ENCODE results near the gene ORMDL3. TPM values are rescaled to one million over a fixed set of nuclear protein-coding genes. Genes with fewer than 3 reads are reported as not detected.
A peak's percentile ranks its signal among the peaks of the same experiment; 100 is the strongest.

ORMDL3 gene, protein sequence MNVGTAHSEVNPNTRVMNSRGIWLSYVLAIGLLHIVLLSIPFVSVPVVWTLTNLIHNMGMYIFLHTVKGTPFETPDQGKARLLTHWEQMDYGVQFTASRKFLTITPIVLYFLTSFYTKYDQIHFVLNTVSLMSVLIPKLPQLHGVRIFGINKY
- 42.7 TPM for total RNA-seq

DNA sequence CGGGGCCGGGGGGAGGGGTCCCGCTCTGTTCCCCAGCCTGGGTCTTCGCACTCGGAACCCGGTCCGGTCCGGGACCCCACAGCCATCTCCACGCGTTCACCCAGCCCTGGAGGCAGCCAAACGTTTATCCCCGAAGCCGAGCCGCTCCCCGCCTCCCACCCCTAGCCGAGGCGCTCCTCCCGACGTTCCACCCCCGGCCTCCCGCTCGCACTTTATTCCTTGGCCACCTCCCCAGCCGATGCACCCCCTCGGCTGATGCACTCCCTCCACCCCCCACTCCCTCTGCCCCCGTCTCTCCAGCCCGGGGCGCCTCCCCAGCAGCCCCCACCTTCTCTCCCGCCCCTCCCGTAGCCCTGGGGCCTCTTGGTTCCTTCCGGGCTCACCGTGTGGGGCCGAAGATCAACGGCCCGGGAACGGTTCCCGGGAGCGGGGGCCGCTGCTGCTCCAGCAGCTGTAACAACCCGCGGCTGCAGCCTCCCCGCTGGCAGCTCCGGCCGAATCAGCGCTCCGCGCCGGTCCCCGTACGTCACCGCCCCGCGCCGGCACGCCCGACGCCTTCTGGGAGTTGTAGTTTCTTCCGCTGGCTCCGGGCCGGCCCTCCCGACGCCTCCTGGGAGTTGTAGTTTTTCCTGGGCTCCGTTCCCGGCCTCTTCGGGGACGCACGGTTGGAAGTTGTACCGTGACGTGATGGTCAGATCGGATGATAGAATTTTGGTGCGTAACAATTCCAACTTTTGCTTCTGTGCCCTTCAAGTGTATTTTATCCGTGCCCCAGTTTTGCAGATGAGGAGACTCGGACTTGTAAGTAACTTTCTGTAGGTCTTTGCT lies at the start of gene ORMDL3, which contains the start of gene LRRC3C:
ORMDL3 (minus strand) TSS at position 501 of the 828 bp plus-strand sequence. CDS start 3,398 bp downstream, outside the sequence.
LRRC3C (plus strand) TSS at position 632 of the 828 bp plus-strand sequence. CDS start 13,792 bp downstream, outside the sequence.
- peaks cover 0 to 15% of the 10 kb centered on the region in 2 donors for H3K36me3 ChIP-seq
- H3K27ac ChIP-seq: peak within 1 kb of the TSS; percentile 92
- H3K27me3 ChIP-seq: no peaks in the 10 kb centered on the region
- H3K9me3 ChIP-seq: no peaks in the 10 kb centered on the region
- intact Hi-C loops (cut with DNase I): no loop called here
- peaks cover 47% of the 10 kb centered on the region for H3K4me1 ChIP-seq
- H3K4me3 ChIP-seq: peak within 1 kb of the TSS; percentile 89 to 91
- TF ChIP-seq, protein P1, sequence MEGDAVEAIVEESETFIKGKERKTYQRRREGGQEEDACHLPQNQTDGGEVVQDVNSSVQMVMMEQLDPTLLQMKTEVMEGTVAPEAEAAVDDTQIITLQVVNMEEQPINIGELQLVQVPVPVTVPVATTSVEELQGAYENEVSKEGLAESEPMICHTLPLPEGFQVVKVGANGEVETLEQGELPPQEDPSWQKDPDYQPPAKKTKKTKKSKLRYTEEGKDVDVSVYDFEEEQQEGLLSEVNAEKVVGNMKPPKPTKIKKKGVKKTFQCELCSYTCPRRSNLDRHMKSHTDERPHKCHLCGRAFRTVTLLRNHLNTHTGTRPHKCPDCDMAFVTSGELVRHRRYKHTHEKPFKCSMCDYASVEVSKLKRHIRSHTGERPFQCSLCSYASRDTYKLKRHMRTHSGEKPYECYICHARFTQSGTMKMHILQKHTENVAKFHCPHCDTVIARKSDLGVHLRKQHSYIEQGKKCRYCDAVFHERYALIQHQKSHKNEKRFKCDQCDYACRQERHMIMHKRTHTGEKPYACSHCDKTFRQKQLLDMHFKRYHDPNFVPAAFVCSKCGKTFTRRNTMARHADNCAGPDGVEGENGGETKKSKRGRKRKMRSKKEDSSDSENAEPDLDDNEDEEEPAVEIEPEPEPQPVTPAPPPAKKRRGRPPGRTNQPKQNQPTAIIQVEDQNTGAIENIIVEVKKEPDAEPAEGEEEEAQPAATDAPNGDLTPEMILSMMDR (IDR thresholded peaks at IDR 0.05): no peak
- TF ChIP-seq POLR2AphosphoS5 (IDR thresholded peaks at IDR 0.05; ENCODE audit: insufficient read depth in 1 of 2, low read depth in 1 of 2) (peak; percentile 94 to 98), POLR2A (IDR thresholded peaks at IDR 0.05) (peak in 1 of 2 donors; percentile 40)
- peak in 1 of 2 donors; percentile 97 for DNase-seq (ENCODE audit: extremely low spot score in 2 of 2)

DNA sequence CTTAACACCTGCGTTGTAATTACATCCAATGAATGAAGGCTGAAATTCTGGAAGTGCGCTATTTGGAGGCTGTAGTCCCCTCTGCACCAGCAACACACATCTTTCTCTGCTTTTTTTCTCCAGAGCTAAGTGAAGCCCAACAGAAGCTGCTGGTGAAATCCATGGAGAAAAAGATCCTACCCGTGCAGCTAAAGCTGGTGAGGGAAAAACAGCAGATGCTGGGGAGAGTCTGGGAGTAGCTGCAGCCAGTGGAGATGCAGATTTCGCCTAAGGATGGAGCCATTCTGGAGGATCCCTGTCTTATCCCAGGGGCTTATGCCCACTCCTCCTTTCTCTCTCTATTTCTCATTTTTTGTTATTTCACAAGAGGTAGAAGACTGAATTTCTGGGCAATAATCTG lies 48.4 kb upstream of the ORMDL3 start:
- Histone ChIP-seq H3K4me3 (no peak overlapping the region), H3K36me3 (no peaks in the 10 kb centered on the region), H3K27ac (no peak overlapping the region), H3K9me3 (no peaks in the 10 kb centered on the region), H3K4me1 (peaks cover 16% of the 10 kb centered on the region), H3K27me3 (no peaks in the 10 kb centered on the region)
- intact Hi-C loops (cut with DNase I): no loop called here
- no peak for DNase-seq (ENCODE audit: extremely low spot score in 2 of 2)
- TF ChIP-seq POLR2AphosphoS5 (IDR thresholded peaks at IDR 0.05; ENCODE audit: insufficient read depth in 1 of 2, low read depth in 1 of 2) (no peak), POLR2A (IDR thresholded peaks at IDR 0.05) (no peak)
- TF ChIP-seq, protein P1 (IDR thresholded peaks at IDR 0.05): no peak

DNA sequence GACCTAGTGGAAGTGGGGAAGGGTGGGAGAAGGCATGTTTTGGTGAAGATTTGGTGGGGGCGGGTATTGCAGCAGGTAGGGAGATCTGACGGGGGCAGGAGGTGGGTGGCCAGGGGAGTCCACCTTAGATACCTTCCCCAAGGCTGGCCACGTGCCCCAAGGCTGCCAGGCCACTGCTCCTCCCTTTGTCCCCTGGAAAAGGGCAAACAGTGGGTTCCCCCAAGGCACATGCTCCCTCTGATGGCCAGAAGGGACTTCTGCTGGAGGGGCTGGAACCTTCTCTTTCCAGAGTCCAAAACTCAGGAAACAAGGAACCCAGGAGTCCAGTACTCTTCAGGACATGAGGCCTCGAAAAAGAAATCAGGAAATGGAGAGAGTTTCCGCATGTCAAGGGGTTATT lies 47.0 kb upstream of the ORMDL3 start:
- H3K9me3 ChIP-seq: no peaks in the 10 kb centered on the region
- intact Hi-C loops (cut with DNase I): no loop called here
- H3K27me3 ChIP-seq: no peaks in the 10 kb centered on the region
- H3K36me3 ChIP-seq: no peaks in the 10 kb centered on the region
- no peak overlapping the region for H3K27ac ChIP-seq
- TF ChIP-seq POLR2AphosphoS5 (IDR thresholded peaks at IDR 0.05; ENCODE audit: insufficient read depth in 1 of 2, low read depth in 1 of 2) (no peak), POLR2A (IDR thresholded peaks at IDR 0.05) (no peak)
- TF ChIP-seq, protein P1 (IDR thresholded peaks at IDR 0.05): no peak
- no peak overlapping the region for H3K4me3 ChIP-seq
- peaks cover 9% of the 10 kb centered on the region for H3K4me1 ChIP-seq
- no peak for DNase-seq (ENCODE audit: extremely low spot score in 2 of 2)

DNA sequence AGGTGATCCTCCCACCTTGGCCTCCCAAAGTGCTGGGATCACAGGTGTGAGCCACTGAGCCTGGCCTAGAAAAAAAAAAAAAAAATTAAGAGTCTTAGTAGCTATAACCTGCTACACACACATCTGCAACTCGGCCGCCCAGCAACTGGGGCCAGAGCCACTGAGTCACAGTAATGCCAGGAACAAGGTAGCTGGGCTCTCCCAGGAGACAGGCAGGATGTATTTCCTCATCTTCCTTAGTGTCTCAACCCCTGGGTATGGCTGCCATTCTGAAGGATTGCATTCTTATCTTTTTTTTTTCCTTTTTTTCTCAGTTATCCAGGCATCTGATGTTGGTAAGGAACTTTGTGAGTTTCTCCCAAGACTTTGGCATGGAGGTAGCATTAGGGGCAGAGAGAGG lies 46.1 kb upstream of the ORMDL3 start:
- Histone ChIP-seq H3K4me3 (no peak overlapping the region), H3K36me3 (no peaks in the 10 kb centered on the region), H3K9me3 (no peaks in the 10 kb centered on the region), H3K27ac (no peak overlapping the region), H3K27me3 (no peaks in the 10 kb centered on the region), H3K4me1 (no peaks in the 10 kb centered on the region)
- no peak for DNase-seq (ENCODE audit: extremely low spot score in 2 of 2)
- intact Hi-C loops (cut with DNase I): no loop called here
- TF ChIP-seq POLR2AphosphoS5 (IDR thresholded peaks at IDR 0.05; ENCODE audit: insufficient read depth in 1 of 2, low read depth in 1 of 2) (no peak), POLR2A (IDR thresholded peaks at IDR 0.05) (no peak)
- TF ChIP-seq, protein P1 (IDR thresholded peaks at IDR 0.05): no peak

Measured in vagina (tissue), 2 donors.